Hepatocyte (in vitro differentiated cells): ENCODE measurements around the gene ZNF681.

Experiments
- EZH2 ChIP-seq: fragments of 200-600 bp; sonication (generic); IDR thresholded peaks from 2 replicates; pipeline ENCODE4 v1.6.1; 2016; ENCODE audit warnings: antibody characterized with exemption, mild to moderate bottlenecking, borderline replicate concordance
- TF ChIP-seq, protein P1 (sequence below): fragments of 200-600 bp; sonication (generic); IDR thresholded peaks from 2 replicates; pipeline ENCODE4 v1.5.1; 2016; ENCODE audit warnings: antibody characterized with exemption, mild to moderate bottlenecking; ENCODE audit not compliant: poor library complexity

DNA sequence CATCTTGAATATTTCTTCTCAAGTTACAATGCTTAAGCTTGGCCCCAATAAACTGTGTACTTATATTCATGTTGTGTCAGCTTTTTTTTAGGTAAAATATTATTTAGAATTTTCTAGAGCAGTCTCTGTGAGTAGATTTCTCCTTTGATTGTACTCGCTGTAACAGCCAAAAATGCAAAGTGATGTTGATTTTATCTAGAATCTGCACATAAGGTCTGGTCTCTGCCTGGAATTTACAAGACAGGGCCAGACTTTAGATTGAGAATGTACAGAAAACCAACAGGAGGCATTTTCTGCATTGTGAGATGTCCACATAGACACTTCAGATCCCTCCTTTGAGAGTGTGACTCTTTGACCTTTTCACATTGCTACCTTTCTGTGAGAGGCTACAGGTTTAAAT lies 43.1 kb upstream of the ZNF681 start:
- TF ChIP-seq, protein P1, sequence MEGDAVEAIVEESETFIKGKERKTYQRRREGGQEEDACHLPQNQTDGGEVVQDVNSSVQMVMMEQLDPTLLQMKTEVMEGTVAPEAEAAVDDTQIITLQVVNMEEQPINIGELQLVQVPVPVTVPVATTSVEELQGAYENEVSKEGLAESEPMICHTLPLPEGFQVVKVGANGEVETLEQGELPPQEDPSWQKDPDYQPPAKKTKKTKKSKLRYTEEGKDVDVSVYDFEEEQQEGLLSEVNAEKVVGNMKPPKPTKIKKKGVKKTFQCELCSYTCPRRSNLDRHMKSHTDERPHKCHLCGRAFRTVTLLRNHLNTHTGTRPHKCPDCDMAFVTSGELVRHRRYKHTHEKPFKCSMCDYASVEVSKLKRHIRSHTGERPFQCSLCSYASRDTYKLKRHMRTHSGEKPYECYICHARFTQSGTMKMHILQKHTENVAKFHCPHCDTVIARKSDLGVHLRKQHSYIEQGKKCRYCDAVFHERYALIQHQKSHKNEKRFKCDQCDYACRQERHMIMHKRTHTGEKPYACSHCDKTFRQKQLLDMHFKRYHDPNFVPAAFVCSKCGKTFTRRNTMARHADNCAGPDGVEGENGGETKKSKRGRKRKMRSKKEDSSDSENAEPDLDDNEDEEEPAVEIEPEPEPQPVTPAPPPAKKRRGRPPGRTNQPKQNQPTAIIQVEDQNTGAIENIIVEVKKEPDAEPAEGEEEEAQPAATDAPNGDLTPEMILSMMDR = no peak
- no peak for TF ChIP-seq EZH2
